ENCODE measurements around the gene CCDC116.

DNA sequence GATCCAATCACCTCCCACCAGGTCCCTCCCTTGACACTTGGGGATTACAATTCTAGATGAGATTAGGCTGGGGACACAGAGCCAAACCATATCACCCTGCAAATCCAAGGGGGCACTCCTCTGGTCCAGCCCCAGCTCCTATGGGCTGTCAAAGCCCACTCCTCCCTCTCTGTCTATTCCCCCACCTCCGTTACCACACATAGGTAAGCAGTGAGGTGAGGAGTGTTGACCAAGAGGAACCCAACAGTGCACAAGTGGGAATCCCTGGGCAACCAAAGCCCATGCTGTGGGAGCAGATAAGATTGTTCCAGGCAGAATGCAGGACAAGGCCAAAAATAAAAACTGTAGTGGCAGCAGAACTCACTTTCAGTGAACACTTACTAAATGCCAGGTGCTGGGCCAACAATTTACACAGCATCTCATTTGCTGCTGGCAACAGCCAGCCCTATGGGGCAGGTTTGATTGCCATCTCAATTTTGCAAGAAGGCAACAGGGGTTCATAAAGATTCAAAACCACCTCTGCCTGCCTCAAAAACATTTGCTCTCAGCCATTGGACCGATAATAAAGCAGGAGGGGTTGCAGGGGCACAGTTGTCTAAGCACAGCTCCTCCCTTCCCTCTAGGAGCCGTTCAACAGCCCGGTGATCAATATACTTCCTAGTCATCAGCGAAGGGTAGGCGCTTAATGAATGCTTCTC is 18.4 kb downstream of the CCDC116 start:
- TF ChIP-seq, protein P1, sequence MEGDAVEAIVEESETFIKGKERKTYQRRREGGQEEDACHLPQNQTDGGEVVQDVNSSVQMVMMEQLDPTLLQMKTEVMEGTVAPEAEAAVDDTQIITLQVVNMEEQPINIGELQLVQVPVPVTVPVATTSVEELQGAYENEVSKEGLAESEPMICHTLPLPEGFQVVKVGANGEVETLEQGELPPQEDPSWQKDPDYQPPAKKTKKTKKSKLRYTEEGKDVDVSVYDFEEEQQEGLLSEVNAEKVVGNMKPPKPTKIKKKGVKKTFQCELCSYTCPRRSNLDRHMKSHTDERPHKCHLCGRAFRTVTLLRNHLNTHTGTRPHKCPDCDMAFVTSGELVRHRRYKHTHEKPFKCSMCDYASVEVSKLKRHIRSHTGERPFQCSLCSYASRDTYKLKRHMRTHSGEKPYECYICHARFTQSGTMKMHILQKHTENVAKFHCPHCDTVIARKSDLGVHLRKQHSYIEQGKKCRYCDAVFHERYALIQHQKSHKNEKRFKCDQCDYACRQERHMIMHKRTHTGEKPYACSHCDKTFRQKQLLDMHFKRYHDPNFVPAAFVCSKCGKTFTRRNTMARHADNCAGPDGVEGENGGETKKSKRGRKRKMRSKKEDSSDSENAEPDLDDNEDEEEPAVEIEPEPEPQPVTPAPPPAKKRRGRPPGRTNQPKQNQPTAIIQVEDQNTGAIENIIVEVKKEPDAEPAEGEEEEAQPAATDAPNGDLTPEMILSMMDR (IDR thresholded peaks at IDR 0.05 in 2 of 3, conservative IDR thresholded peaks at IDR 0.05 in 1 of 3; ENCODE audit: control insufficient read depth in 2 of 3, extremely low read depth in 1 of 3, insufficient read depth in 1 of 3, low read depth in 3 of 3, low read length in 3 of 3) = no peak
- TF ChIP-seq RAD21 (IDR thresholded peaks at IDR 0.05; ENCODE audit: insufficient read depth, low read depth, low read length) = no peak
- no peak for TF ChIP-seq YY1 (IDR thresholded peaks at IDR 0.05; ENCODE audit: low read depth, low read length)
- TF ChIP-seq ZNF207 (IDR thresholded peaks at IDR 0.05; ENCODE audit: borderline replicate concordance) = no peak
- no peak for TF ChIP-seq SIN3A (IDR thresholded peaks at IDR 0.05; ENCODE audit: low read depth, low read length)
- no peak for TF ChIP-seq MLLT1 (IDR thresholded peaks at IDR 0.05)
- TF ChIP-seq CHD1 (IDR thresholded peaks at IDR 0.05; ENCODE audit: low read depth, low read length) = no peak
- TF ChIP-seq CEBPB (IDR thresholded peaks at IDR 0.05; ENCODE audit: borderline replicate concordance in 1 of 2, low read depth in 2 of 2, low read length in 2 of 2) = no peak
